Breast epithelium (tissue), 4 donors: ENCODE results near the gene ERFE. TPM values are rescaled to one million over a fixed set of nuclear protein-coding genes. Genes with fewer than 3 reads are reported as not detected.

Source experiments
- DNase-seq, 2 donors: peaks; one replicate each; pipeline ENCODE4 v3.0.0-alpha.2; 2019; ENCODE audit warnings: low spot score in 2 of 2
- H3K27ac ChIP-seq, 2 donors: fragments of 200-600 bp; sonication (generic) in 1 of 2; one replicate each; pipeline ENCODE4 v1.5.1; 2016 to 2019; ENCODE audit warnings: mild to moderate bottlenecking in 1 of 2
- H3K27me3 ChIP-seq, 2 donors: fragments of 200-600 bp; sonication (generic) in 1 of 2; one replicate each; pipeline versions ENCODE4 v1.5.1 to v1.6.0; 2017 to 2019; ENCODE audit warnings: control low read depth in 1 of 2, mild to moderate bottlenecking in 1 of 2
- H3K36me3 ChIP-seq: fragments of 200-600 bp; one replicate; pipeline ENCODE4 v1.5.1; 2019
- H3K4me1 ChIP-seq, 2 donors: fragments of 200-600 bp; sonication (generic); one replicate each; pipeline ENCODE4 v1.5.1; 2016 to 2019; ENCODE audit warnings: control low read depth in 1 of 2
- H3K4me3 ChIP-seq, 3 donors: fragments of 200-600 bp; sonication (generic); 1 replicate in 2 of 3; 2 replicates in 1 of 3; pipeline ENCODE4 v1.5.1; 2016 to 2019; ENCODE audit warnings: mild to moderate bottlenecking in 3 of 3, moderate library complexity in 2 of 3
- H3K9me3 ChIP-seq, 2 donors: fragments of 200-600 bp; sonication (generic) in 1 of 2; one replicate each; pipeline ENCODE4 v1.5.1; 2016 to 2019; ENCODE audit warnings: control low read depth in 1 of 2
- POLR2A ChIP-seq: fragments of 450-650 bp; IDR thresholded peaks from one replicate; pipeline ENCODE4 v1.6.1; 2016; ENCODE audit warnings: antibody characterized with exemption, mild to moderate bottlenecking, moderate library complexity
- POLR2AphosphoS5 ChIP-seq, 3 donors: sonication (generic); formaldehyde crosslinking; IDR thresholded peaks; one replicate each; pipeline ENCODE4 v1.6.1; 2017; ENCODE audit warnings: antibody characterized with exemption in 3 of 3
- intact Hi-C: fragments of 100-400 bp; cut with DNase I; formaldehyde crosslinking; loops from one replicate; pipeline ENCODE4 v1.15.1; 2023; ENCODE audit warnings: low total_unique reads
- total RNA-seq, 3 donors: library from RNA; depleted of rRNA; stranded (reverse); fragments of >200 nt; gene quantifications; one replicate each; pipeline ENCODE4 v1.1.0, GENCODE V29; 2016
- TF ChIP-seq, protein P1 (sequence below), 3 donors: fragments of 450-650 bp; IDR thresholded peaks; one replicate each; pipeline ENCODE4 v1.5.1; 2016 to 2017; ENCODE audit warnings: antibody characterized with exemption in 3 of 3, mild to moderate bottlenecking in 3 of 3, moderate library complexity in 3 of 3

ERFE gene
- total RNA-seq, 3 donors from 2014 or later, result 0.48 to 0.98 TPM; not detected in 1

DNA sequence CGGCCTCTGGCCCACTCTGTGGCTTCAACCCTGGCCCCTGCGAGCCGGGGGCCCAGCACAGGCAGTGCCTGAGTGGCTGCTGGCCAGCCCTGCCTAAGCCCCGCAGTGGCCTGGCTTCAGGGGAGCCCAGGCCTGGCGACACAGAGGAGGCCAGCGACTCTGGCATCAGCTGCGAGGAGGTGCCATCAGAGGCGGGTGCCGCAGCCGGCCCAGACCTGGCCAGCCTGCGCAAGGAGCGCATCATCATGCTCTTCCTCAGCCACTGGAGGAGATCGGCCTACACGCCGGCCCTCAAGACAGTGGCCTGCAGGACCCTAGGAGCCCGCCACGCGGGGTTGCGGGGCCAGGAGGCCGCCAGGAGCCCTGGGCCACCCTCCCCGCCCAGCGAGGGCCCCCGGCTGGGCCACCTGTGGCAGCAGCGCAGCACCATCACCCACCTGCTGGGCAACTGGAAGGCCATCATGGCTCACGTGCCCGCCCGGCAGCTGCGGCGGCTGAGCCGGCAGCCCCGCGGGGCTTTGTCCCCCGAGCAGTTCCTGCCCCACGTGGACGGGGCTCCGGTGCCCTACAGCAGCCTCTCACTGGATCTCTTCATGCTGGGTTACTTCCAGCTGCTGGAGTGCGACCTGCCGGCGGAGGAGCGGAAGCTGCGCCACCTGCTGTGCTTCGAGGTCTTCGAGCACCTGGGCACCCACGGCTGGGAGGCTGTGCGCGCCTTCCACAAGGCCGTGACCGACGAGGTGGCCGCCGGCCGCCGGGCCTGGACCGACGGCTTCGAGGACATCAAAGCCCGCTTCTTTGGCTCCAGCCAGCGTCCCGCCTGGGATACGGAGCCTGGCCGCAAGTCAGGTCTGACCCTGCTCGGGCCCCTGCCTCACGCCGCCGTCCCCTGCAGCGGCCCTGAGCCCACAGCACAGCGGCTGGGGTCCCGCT, 27.8 kb upstream of the ERFE start:
- no peak for DNase-seq
- Histone ChIP-seq H3K27ac (no peak overlapping the region), H3K4me1 (no peaks in the 10 kb centered on the region), H3K4me3 (no peak overlapping the region), H3K9me3 (no peaks in the 10 kb centered on the region), H3K36me3 (no peaks in the 10 kb centered on the region), H3K27me3 (peaks cover 0 to 4% of the 10 kb centered on the region in 2 donors)
- TF ChIP-seq, protein P1, sequence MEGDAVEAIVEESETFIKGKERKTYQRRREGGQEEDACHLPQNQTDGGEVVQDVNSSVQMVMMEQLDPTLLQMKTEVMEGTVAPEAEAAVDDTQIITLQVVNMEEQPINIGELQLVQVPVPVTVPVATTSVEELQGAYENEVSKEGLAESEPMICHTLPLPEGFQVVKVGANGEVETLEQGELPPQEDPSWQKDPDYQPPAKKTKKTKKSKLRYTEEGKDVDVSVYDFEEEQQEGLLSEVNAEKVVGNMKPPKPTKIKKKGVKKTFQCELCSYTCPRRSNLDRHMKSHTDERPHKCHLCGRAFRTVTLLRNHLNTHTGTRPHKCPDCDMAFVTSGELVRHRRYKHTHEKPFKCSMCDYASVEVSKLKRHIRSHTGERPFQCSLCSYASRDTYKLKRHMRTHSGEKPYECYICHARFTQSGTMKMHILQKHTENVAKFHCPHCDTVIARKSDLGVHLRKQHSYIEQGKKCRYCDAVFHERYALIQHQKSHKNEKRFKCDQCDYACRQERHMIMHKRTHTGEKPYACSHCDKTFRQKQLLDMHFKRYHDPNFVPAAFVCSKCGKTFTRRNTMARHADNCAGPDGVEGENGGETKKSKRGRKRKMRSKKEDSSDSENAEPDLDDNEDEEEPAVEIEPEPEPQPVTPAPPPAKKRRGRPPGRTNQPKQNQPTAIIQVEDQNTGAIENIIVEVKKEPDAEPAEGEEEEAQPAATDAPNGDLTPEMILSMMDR (IDR thresholded peaks at IDR 0.05), result no peak
- TF ChIP-seq POLR2A, result no peak
- intact Hi-C loops, result no loop called here

DNA sequence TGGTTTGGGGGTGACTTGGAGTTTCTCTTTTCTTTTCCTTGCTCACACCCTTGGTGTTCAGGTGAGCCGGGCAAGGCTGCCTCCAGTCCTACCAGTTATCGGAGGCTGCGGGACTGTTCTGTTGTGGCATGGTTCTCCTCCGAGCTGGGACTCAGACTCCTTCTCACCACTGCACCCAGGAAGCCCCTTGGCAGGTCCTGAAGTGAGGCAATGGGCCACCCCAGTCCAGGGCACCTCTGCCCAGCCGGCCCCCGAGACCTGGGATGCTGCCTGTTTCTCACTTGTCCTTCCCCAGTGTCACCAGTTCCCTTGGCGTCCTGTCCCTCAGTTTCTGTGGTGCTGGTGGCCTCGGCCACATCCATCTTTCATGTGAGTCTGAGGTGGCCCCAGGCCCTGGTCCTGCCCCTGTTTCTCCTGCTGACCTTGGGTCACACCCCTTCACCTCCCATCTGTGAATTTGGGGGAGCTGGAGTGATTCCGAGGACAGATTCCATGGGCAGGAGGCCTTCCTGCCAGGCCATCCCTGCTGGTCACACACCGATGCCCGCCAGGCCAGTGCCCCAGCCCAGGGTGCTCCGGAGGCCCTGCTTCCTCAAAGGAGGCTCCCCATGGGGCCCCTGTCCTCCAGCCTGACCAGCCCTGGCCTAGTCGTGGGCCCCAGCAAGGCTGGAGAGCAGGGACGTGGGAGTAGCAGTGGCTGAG, 26.9 kb upstream of the ERFE start:
- DNase-seq, result no peak
- intact Hi-C loops, result no loop called here
- H3K9me3 ChIP-seq, result no peaks in the 10 kb centered on the region
- no peaks in the 10 kb centered on the region for H3K36me3 ChIP-seq
- TF ChIP-seq POLR2A (no peak), POLR2AphosphoS5 (IDR thresholded peaks at IDR 0.05) (no peak)
- TF ChIP-seq, protein P1 (IDR thresholded peaks at IDR 0.05), result no peak
- H3K27ac ChIP-seq, result no peak overlapping the region
- no peaks in the 10 kb centered on the region for H3K4me1 ChIP-seq
- no peak overlapping the region for H3K4me3 ChIP-seq
- H3K27me3 ChIP-seq, result peaks cover 0 to 4% of the 10 kb centered on the region in 2 donors

DNA sequence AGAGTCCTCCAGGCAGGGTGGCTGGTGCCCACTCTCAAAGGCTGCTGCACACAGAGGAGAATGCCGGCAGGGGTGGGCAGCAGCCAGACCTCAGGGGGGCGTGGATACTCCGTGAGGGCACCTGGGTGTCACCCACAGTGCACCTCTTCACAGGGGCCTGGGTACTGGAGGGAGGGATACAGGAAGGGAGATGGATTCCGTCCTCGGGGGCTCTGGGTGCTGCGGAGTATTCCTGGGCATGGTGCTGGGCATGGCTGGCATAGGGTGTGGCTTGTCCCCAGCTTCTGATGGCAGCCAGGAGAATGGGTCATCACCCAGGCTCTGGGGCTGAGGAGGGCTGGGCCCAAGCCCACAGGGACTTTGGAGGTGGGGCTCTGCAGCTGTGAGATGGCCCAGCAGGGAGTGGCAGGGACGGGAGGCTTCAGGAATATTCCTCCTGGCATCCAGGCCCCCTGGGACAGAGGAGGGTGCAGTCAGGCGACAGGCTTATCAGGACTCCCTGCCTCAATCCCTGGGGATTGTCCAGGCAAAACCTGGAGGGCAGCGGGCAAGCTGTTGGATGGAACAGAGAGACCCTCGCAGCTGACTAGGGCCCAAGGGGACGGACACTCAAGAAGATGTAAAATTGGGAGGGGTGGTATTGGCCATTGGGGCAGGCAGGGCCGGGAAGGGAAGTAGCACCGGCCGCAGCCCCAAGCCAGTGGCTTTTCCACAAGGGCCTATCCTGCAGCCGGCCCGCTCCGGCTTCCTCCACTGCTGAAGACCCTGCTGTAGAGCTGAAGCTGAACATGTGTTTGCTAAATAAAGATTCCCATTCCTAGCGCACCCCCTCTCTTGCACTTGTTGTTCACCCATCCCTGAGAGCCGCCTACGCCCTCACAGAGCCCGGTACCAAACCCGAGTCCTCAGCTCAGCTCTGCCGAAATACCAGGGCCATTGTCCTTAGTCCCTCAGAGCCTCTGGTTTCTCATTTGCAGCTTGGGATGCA, 26.0 kb upstream of the ERFE start:
- Histone ChIP-seq H3K36me3 (no peaks in the 10 kb centered on the region), H3K27ac (no peak overlapping the region), H3K4me1 (no peaks in the 10 kb centered on the region), H3K4me3 (no peak overlapping the region), H3K27me3 (peaks cover 0 to 4% of the 10 kb centered on the region in 2 donors), H3K9me3 (no peaks in the 10 kb centered on the region)
- no peak for DNase-seq
- intact Hi-C loops, result no loop called here
- TF ChIP-seq, protein P1 (IDR thresholded peaks at IDR 0.05), result no peak
- TF ChIP-seq POLR2A (no peak), POLR2AphosphoS5 (IDR thresholded peaks at IDR 0.05) (no peak)

- Histone ChIP-seq H3K27me3 (no peaks in the 10 kb centered on the region), H3K36me3 (no peaks in the 10 kb centered on the region), H3K4me1 (no peaks in the 10 kb centered on the region), H3K9me3 (no peaks in the 10 kb centered on the region), H3K27ac (no peak overlapping the region), H3K4me3 (no peak overlapping the region)
- intact Hi-C loops, result no loop called here
- no peak for DNase-seq
- TF ChIP-seq POLR2AphosphoS5 (IDR thresholded peaks at IDR 0.05) (no peak), POLR2A (no peak)
- TF ChIP-seq, protein P1 (IDR thresholded peaks at IDR 0.05), result no peak
These were observed 25.0 kb upstream of the ERFE start for GRCh38 chr2:238133499-238134392.
